Measurements from ENCODE around the gene FMNL2. TPM values are rescaled to one million over a fixed set of nuclear protein-coding genes. Genes with fewer than 3 reads are reported as not detected.

Gene FMNL2
- total and polyA plus RNA-seq, 2 of the 4 experiments (the other 2 are of a cell fraction) = 10.9 to 11.4 TPM

DNA sequence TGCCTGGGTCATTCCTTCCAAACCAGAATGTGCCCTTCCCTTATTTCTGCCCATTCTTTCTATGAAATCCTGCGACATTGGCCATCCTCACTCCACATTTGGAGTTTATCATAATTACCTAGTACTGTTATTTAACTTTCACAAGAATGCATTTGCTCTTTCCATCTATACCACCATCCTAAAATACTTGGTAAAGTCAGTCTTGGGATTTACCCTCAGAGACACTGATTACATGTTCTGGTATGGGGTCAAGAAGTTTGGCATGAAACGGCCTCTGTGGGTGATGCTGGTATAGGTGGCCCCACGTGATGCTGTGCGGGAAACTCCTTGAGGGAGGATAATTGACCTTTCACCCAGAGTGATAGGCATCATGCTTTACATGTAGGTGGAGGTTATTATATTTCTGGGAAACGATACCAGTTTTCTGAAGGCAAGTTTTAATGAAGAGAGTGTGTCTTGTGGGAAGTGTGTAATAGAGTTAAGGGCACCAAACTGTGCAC, 123.5 kb downstream of the FMNL2 start:
- WGBS, 2 experiments (ENCODE audit: extremely low coverage in 2 of 2, insufficient read length in 1 of 2) = 100% methylated on average over 4 of the region's 5 CpGs; no CpG with 5 or more reads in 1 of the 2 experiments
- intact Hi-C loops (cut with micrococcal nuclease) (no loop called here), in situ Hi-C loops (cut with MboI; ENCODE audit: low sequenced_read_pairs) (no loop called here), dilution Hi-C loops (cut with HindIII; ENCODE audit: low sequenced_read_pairs, unreplicated experiment) (no loop called here)
- H3K9me1 ChIP-seq (ENCODE audit: insufficient read depth, low read length) = no peaks in the 10 kb centered on the region
- H3K4ac ChIP-seq (ENCODE audit: low read depth, low read length) = no peak overlapping the region
- no peaks in the 10 kb centered on the region for H3K36me3 ChIP-seq (ENCODE audit: control insufficient read depth, insufficient read depth, low read length)
- H3K27ac ChIP-seq (ENCODE audit: insufficient read depth, low read length) = no peak overlapping the region
- ChIA-PET POLR2A (ENCODE audit: unreplicated experiment) (no interaction called here), CTCF (no interaction called here)
- H3K4me2 ChIP-seq (ENCODE audit: low read depth, low read length) = no peak overlapping the region
- no peak overlapping the region for H2AK5ac ChIP-seq (ENCODE audit: low read depth, low read length)
- DNase-seq (no peak), ATAC-seq (ENCODE audit: low read depth) (no peak)
- no peak overlapping the region for H4K8ac ChIP-seq (ENCODE audit: low read depth in 2 of 2, low read length in 2 of 2)
- peaks cover 5% of the 10 kb centered on the region; the same call in 1 of the 2 replicates for H4K20me1 ChIP-seq (ENCODE audit: insufficient read depth, low read length)
- no peak overlapping the region for H3K14ac ChIP-seq (replicated peaks; ENCODE audit: low read depth, low read length)
- H3K18ac ChIP-seq (ENCODE audit: low read depth, low read length) = no peak overlapping the region
- H2AK9ac ChIP-seq (replicated peaks; ENCODE audit: low read depth, low read length, poor library complexity) = no peak overlapping the region
- BruUV-seq (replicated peaks) = no TSS peak
- H3K9ac ChIP-seq (ENCODE audit: low read depth, low read length) = no peak overlapping the region
- no peak overlapping the region for H2BK5ac ChIP-seq (ENCODE audit: low read depth, low read length, poor library complexity, severe bottlenecking)
- H3K27me3 ChIP-seq (ENCODE audit: control insufficient read depth, insufficient read depth, low read length) = no peaks in the 10 kb centered on the region
- H3K4me3 ChIP-seq (ENCODE audit: insufficient read depth, low read depth, low read length) = no peak overlapping the region
- H3K4me1 ChIP-seq (ENCODE audit: control insufficient read depth, insufficient read depth, low read length) = no peaks in the 10 kb centered on the region
- H2AFZ ChIP-seq (replicated peaks; ENCODE audit: low read length, poor library complexity) = no peak overlapping the region
- H4K91ac ChIP-seq (ENCODE audit: insufficient read depth, low read depth, low read length) = no peak overlapping the region
- no peak overlapping the region for H3K23ac ChIP-seq (ENCODE audit: low read depth, low read length)
- no peak overlapping the region for H2BK20ac ChIP-seq (ENCODE audit: low read depth, low read length)
- H4K5ac ChIP-seq (ENCODE audit: low read depth, low read length) = no peak overlapping the region
- H3K9me3 ChIP-seq (ENCODE audit: control insufficient read depth, insufficient read depth, low read length) = no peaks in the 10 kb centered on the region
- H2BK15ac ChIP-seq (ENCODE audit: low read depth, low read length) = no peak overlapping the region
- TF ChIP-seq RCOR1 (IDR thresholded peaks at IDR 0.05; ENCODE audit: insufficient replicate concordance, low read length) (no peak), BHLHE40 (IDR thresholded peaks at IDR 0.05; ENCODE audit: low read depth, low read length) (no peak), NFE2L2 (IDR thresholded peaks at IDR 0.05; ENCODE audit: low read depth, low read length) (no peak), FOS (IDR thresholded peaks at IDR 0.05; ENCODE audit: low read depth, low read length) (no peak), CEBPB (IDR thresholded peaks at IDR 0.05; ENCODE audit: low read depth, low read length) (no peak), CHD1 (IDR thresholded peaks at IDR 0.05; ENCODE audit: low read depth, low read length) (no peak), MXI1 (IDR thresholded peaks at IDR 0.05; ENCODE audit: borderline replicate concordance, low read depth, low read length) (no peak), RFX5 (IDR thresholded peaks at IDR 0.05; ENCODE audit: low read depth, low read length) (no peak), MAZ (IDR thresholded peaks at IDR 0.05; ENCODE audit: borderline replicate concordance, low read depth, low read length) (no peak), SMC3 (IDR thresholded peaks at IDR 0.05; ENCODE audit: low read depth, low read length) (no peak), RAD21 (IDR thresholded peaks at IDR 0.05; ENCODE audit: low read length) (no peak), MAFK (IDR thresholded peaks at IDR 0.05; ENCODE audit: low read depth, low read length) (no peak), POLR2A (IDR thresholded peaks at IDR 0.05; ENCODE audit: low read depth, low read length) (no peak), CTCF (conservative IDR thresholded peaks at IDR 0.05; ENCODE audit: low read depth, low read length) (no peak)
- TF ChIP-seq, protein P1, sequence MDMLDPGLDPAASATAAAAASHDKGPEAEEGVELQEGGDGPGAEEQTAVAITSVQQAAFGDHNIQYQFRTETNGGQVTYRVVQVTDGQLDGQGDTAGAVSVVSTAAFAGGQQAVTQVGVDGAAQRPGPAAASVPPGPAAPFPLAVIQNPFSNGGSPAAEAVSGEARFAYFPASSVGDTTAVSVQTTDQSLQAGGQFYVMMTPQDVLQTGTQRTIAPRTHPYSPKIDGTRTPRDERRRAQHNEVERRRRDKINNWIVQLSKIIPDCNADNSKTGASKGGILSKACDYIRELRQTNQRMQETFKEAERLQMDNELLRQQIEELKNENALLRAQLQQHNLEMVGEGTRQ (IDR thresholded peaks at IDR 0.05; ENCODE audit: low read depth, low read length) = no peak
- TF ChIP-seq, protein P2, sequence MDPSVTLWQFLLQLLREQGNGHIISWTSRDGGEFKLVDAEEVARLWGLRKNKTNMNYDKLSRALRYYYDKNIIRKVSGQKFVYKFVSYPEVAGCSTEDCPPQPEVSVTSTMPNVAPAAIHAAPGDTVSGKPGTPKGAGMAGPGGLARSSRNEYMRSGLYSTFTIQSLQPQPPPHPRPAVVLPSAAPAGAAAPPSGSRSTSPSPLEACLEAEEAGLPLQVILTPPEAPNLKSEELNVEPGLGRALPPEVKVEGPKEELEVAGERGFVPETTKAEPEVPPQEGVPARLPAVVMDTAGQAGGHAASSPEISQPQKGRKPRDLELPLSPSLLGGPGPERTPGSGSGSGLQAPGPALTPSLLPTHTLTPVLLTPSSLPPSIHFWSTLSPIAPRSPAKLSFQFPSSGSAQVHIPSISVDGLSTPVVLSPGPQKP (IDR thresholded peaks at IDR 0.05; ENCODE audit: borderline replicate concordance, low read depth, low read length) = no peak
- peaks cover 2 to 11% of the 10 kb centered on the region in 2 experiments; a peak in 2 of 4 replicates for H3K79me1 ChIP-seq (ENCODE audit: low read depth in 1 of 2, low read length in 2 of 2)
- no peak overlapping the region for H3K56ac ChIP-seq (ENCODE audit: extremely low read depth, insufficient read depth, low read length)
- H2BK120ac ChIP-seq (ENCODE audit: low read depth, low read length) = no peak overlapping the region

All from IMR-90 (cell line).